IPS DF 4.7 (cell line): ENCODE data around the gene PDE6D.

Source experiments
- DNase-seq: peaks from one replicate; pipeline ENCODE4 v3.0.0-alpha.2; 2013; ENCODE audit warnings: low spot score; ENCODE audit errors: extremely low read depth

The PDE6D gene

DNA sequence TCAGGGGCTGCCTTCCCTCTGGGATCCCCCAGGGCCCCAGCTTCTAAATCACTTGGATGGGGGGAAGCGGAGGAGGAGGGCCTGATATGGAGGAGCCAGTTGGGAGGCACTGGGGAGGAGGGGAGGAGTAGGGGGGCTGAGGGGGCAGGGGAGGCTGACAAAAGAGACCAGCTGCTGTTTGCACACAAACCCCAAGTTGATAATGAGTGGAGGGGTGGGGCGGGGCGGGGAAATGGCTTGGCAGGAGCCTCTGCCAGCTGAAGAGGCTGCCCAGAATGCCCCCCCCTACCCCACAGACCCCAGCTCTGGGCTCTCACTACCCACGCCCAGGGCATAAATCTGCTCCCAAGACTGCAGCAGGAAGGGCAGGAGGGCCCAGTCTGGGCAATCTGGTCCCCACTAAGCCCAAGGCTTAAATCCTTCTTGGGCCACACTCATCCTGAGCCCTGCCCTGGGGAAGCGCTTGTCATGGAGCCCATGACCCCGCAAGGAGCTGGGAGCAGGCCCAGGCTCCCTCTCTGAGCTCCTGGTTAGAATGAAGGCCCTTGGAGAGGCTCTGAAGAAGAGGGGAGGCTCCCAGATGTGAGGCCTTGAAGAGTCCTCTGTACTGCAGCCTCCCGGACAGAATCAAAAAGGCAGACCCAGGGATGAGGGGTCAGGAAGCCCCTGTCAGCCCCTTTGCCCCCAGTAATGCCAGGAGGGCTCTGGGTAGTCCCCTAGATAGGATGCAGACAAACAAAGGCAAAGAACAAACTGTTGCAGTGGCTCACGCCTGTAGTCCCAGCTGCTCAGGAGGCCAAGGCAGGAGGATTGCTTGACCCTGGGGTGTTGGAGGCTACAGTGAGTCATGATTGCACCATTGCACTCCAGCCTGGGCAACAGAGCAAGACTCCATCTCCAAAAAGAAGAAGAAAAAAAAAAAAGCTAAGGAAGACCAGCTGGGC, 97.5 kb downstream of the PDE6D start:
- DNase-seq: no peak

DNA sequence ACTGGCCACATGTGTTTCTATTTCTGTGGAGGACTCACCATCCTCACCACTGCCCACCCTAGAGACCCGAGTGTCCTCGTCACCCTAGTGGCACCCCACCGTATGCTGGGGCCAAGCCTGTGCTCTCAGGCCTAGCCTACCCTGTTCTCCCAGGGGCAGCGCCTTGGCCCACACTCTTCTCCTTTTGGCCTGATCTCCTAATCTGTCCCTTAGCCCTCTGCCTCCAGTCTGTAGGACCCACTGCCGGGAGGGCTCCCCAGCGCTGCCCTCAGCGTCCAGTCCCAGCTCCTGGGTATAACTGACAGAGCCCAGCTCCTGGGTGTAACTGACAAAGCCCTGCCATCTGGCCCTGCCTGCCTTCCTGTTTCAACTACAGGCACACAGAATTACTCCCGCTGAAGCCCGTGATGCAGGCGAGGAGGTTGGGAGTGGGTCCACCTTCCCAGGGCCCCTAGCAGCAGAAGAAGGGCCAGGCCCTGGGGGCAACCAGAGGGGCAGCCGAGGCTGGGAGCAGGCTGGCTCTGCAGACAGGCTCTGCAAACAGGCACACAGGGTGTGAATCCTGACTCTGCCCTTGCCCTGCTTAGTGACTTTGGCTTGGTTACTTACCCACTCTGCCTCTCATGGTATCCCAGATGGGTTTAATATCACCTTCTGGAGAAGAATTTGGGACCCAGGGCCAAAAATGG, 98.3 kb downstream of the PDE6D start:
- DNase-seq: no peak
